NCI-H82 treated with DMSO at 0.1 percent for 48 hours (cell line): Measurements from ENCODE around the gene TRIM10.
"Not testable (repeated sequence)": the region's sequence is repeated elsewhere in the genome, so short reads cannot be mapped to it uniquely, and the experiment has no call there.

ENCODE experiments used
- DNase-seq: peaks from one replicate; lab custom pipeline; 2025; ENCODE audit not compliant: unreplicated experiment; lab: John Stamatoyannopoulos, UW

Gene TRIM10

DNA sequence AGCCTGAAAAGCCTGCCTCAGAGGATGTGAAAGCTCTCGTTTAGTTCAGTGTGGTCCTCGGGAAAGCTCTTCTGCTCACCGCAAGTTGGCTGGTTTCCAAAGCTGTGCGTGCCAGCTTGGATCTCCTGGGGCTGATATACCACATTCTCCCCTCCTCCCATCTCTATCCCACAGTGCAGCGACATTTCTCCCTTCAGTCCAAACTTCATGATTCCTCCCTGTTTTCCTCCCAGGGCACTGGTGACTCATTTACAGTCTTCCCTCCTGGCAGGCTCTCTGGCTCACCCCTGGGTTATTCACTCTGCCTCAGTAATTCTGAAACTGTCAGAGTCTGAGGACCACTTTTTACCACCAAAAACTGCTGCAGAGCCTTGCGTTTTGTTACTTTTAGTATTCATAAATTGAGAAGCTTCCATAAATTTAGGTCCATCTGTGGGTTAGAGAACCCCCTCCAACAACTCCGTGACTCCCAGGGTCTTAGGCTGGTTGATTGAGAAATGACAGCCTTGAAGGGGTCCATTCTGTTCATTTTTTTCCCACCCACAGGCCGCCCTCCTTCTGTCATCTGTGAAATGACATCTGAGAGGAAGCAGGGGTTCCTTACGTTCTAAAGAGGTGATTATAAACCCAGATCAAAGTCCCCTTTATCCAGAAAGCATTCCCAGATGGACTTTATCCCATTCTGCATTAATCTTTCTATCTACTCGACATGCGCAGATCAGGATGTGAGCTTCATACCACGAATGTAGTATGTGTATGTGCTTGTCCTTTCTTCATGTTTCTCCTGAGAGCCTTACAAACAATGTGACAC is 6.1 kb downstream of the TRIM10 start:
- no peak for DNase-seq

DNA sequence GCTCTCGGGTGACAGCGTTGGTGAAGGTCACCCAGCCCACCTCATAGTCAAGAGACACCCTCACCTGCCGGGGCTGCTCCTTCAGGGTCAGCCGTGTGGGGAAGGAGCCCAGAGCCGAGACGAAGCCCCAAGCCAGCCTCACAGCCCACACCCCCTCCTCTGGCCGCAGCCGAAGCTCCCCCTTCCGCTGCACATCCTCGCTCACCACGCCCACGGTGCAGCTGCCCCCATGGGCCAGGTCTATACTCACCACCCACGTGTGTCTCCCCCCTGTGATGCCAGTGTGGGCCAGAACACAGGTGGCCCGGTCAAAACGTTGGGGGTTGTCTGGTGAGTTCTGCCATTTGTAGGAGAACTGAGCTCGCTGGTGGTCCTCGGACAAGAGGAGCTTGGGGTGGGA is 7.0 kb downstream of the TRIM10 start:
- no peak for DNase-seq

DNA sequence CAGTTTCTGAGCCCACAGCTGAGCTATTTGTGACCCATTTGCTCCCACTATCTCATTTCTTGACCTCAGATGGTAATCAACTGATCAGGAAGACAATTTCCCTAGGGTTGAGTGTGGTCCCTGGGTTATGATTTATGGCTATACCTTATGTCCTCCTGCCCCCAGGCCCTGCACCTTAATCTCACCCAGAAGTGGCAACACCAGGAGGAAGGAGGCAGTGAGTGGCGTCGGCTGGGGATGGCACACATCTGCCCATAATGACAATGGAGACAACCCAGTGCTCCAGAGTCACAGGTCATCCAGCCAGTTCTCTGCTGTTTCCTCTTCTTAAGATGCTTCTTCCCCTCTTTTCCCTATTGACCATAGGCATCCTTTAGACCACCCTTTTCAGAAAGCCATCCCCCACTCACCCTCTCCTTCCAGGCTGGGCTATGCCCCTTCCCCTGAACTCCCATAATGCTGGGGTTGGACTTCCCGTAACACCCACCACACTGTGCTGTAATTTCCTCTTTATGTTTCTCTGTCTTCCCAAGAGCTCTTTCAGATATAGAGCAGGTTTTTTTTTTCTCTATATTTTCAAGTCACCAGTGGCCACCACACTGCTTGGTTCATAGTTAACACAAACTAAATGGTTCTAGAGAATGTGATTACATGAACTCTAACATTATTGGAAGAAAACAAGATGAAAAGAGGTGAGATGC is 8.0 kb downstream of the TRIM10 start:
- DNase-seq = no peak

DNA sequence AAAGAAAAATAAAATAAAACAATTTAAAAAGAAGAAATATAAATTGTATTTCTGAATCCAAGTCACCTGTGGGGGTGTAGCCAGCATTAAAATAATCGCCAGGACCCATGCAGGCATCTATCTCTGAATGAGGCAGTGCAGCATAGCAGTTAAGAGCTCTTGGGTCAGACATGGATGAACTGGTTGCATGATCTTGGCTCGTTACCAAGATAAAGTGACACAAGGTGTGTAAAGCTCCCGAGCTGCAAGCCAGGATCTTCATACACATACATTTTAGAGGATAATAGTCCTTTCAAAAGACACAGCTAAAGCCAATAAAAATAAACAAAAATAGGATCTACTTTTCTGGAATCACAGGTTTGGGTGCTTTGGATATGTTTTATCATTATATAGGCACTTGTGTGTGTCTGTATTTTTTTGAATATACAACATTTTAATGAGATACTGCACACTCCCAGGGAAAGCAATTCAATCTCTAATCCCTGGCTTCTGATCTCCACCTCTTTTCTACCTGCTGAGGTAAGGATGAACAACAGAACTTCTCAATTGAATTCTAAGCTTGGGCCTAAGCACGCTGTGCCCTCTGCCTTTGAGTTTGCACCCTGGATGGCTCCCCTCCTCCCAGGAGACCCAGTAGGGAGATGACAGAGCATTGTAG is 8.9 kb downstream of the TRIM10 start:
- DNase-seq = no peak

DNA sequence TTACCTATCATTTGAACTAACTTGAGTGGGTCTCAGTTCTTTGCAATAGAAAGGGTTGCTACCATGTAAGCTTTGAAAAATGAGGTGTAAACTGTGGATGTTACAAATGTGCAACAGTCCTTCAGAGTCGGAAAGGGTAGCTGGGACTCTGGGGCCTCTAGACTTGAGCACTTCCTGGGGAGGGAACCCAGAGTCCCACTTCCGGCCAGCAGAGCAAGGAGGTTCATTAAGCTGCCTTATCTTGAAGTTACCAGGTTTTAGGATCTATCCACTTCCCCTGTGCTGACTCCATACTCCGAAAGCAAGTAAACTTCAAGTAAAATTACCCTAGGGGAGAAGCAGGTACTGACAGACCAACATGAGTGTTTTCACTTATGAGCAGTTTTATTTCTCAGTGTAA is 9.4 kb downstream of the TRIM10 start:
- no peak for DNase-seq

DNA sequence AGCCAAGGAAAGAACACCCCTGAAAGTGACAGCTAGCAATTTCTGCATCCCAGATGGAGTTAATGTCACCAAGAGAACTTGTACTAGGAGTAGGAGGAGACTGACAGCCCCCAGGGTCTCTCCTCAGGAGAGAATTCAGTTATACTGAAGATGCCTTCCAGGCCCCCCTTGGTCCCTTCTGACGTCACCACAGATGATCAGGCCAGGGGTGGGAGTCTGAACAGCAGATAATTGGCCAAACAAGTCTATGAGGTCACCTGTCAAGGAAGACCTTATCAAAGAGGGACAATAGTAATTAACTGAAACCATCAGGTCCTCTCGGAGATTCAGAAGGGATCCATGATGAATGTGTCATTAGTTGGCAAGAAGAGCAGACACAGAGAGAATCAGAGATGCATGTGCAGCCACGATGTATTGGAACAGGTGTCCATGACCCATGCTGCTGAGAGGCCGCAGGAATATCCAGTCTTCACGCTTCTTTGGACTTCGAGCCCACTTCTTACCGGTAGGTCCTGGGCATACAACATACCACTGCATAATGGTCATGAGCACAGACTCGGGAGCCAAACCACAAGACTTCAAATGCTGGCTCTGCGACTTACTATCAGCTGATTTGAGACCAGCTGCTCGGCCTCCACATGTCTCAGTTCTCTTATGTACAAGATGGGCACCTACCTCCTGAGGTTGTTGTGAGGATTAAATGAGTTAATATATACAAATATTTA is 10.2 kb downstream of the TRIM10 start:
- DNase-seq = no peak

DNA sequence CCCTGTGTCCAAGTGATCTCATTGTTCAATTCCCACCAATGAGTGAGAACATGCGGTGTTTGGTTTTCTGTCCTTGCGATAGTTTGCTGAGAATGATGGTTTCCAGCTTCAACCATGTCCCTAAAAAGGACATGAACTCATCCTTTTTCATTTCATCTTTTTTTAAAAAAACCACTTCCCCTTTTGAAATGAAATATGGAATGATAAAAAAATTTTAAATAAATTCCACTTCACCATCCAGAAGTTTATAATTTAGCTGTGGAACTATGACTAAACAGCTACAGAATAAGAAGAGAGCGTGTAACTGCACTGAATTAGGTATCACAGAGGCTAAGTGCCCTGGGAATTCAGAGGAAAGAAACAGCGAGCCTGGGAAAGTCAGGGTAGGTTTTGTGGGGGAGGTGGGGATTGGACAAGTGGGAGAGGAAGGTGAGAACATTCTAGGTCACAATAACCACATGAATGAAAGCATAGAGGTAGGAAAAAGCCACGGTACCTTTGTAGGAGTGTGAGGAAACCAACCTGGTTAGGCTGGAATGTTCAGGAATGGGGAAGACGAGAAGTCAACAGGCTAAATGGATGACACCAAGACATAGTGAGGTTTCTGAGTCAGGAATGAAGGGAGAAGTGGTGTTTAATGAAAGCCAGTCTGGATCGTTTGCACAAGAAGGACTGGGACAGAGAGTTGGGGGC is 11.0 kb downstream of the TRIM10 start:
- DNase-seq = no peak

DNA sequence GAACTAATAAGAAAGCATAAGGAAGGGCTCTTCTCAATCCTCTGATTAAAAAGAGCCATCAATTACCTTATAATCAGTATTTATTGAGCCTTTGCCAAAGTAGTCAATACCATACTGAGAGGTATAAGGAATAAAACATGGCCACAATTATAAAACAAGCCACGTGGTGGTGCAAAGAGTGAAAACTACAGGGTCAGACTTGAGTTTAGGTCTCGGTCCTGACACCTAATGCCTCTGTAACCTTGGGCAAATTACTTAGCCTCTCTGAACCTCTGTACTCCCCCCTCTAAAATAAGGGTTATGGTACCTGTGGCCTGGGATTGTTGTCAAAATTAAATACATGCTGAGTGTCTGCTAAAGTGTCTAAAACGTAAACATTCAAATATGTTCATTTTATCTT is 11.8 kb downstream of the TRIM10 start:
- no peak for DNase-seq

DNA sequence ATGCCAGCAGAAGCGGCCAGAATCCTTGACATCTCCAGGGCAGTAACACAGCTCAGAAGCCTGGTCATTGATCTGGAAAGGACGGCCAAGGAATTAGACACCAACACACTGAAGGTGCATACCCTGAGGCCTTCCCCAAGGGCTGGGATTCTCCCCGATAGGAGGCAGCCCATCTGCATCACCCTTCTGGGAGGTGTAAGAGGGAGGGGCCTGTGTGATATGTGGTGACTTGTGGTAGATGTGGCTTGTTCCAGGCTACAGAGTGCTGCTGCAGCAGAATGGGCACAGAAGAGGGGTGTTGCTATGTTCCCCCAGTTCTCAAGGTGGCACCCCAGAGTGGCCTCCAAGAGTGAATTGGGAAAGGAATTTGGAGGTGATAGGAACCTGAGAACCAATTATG is 13.9 kb downstream of the TRIM10 start:
- no peak for DNase-seq

DNA sequence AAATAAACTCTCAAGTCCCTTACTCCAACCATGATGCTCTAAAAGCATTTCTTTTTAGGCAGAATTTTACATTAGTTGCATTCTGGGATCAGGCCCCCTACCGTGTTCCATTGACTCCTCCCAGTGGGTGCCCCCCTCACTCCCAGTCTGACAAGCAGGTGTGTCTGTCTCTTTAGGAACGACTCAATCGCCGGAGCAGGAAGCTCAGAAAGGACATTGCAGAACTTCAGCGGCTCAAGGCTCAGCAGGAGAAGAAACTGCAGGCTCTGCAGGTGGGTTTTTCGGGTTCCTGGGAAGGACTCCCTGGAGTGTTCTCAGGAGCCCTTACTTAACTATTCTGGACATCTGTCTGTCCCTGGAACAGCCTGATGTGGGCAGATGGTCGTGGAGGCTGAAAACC is 15.2 kb downstream of the TRIM10 start:
- DNase-seq = no peak

DNA sequence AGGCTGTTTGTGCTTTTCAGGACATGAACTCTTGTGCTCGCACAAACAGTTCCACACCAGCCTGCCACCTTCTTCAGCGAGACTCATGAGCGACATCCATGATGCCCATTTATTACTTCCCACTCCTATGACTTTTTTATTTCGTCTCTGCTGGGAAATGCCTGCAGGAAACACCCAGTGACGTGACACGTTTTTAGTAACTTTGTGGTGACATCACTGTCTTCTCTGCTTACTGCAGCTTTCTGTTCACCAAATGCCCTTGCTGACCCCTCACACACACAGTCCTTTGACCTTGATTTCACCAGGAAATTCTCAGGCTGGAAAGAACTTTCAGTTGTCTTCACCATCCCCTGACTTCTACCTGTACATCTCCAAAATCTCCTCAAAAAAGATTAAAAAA is 16.2 kb downstream of the TRIM10 start:
- DNase-seq = no peak

DNA sequence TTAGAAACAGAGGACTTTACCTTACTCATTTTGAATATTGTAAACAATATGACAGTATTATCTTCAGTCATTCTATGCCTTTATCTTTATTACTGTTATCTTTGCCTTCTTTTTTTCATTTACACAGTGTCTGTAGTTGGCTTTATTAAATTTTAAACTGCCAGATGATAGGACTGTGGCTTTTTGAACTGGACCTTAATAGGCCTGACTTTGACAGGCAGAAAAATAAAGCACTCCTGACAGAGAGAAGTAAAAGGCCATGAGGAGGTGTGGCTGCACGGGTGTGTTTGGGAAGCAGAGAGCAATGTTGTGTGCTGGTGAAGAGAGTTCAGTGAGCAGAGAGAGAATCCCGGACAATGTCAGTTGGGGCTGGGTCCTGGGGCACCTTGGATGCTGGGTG is 17.2 kb downstream of the TRIM10 start:
- no peak for DNase-seq

DNA sequence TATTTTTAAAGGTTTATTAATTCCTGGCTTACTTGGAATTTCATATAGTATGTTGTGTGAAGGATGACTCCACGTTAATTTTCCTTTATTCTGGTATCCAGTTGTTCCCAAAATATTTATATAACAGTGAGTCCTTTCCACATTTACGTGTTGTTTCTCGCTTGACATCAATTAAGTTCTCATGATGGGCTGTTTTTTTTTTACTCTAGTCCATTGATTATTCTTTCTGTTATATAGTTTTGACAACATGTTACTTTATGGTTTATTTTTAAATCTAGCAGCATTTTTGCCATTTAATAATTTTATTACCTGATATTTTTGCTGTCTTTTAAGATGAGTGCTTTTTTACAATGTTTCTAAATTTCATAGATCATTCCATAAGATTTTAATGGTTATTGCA is 18.3 kb downstream of the TRIM10 start:
- no peak for DNase-seq

DNA sequence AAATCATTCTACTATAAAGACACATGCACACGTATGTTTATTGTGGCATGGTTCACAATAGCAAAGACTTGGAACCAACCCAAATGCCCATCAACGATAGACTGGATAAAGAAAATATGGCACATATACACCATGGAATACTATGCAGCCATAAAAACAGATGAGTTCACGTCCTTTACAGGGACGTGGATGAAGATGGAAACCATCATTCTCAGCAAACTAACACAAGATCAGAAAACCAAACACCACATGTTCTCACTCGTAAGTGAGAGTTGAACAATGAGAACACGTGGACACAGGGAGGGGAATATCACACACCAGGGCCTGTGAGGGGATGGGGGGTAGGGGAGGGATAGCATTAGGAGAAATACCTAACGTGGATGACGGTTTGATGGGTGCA is 20.8 kb downstream of the TRIM10 start:
- not testable (repeated sequence) for DNase-seq

DNA sequence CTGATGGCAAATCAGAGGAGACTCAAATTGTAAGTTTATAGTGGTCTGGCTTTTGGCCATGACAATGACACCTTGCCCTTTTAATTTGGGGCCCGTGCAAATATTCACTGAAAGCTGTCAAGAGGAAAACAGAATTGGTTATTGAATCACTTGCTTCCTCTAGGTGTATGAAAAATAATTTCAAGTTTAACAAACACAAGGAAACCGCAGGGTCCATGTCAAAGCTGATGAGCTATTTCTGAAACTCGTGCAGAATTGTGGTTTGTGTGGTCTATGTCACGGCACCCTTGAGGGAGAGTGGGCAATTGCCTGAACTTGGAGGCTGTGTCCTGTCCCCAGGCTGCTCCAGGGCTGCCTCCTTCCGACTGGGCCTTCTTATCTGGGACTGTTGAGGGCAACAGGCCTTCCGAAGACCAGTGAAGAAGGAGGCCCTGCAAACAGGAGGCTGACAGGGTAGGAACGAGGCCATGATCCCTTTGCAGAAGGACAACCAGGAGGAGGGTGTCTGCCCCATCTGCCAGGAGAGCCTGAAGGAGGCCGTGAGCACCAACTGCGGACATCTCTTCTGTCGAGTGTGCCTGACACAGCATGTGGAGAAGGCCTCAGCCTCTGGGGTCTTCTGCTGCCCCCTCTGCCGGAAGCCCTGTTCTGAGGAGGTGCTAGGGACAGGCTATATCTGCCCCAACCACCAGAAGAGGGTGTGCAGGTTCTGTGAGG is 24.3 kb downstream of the TRIM10 start:
- no peak for DNase-seq

DNA sequence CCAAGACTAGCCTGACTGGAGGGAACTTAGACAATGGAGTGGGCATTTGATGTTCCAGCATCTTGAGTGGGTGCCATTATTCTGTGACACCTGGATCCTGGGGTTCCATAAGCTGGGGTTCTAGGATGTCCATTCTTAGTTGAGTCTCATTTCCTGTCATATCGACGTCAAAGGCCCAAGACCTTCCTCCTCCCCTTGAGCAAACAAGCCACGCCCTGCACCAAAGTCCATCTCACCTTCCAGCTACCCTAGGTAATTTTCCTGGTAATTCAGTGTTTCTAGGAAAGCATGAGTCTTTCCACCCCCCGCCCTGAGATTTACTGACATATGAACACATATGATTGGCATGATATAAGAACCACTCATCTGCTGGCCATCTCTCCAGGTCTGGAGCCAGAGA is 25.3 kb downstream of the TRIM10 start, which contains the start of gene TRIM40:
TRIM40 (plus strand) TSS at position 384 of the 400 bp plus-strand sequence. CDS start 897 bp downstream, outside the sequence.
- no peak for DNase-seq

DNA sequence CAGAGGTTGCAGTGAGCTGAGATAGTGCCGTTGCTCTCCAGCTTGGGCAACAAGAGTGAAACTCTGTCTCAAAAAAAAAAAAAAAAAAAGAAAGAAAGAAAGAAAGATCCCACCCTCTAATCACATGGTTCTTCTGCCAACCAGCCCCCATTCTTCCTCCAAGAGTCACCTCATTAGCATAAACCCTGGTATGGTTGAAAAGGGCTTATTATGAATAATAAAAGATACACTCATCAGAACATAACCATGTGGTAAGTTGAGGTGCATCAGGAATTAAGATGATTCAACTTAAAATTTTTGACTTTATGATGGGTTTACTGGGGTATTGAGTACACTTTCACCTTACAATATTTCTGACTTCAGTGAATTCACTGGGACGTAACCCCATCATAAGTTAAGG is 25.9 kb downstream of the TRIM10 start:
- DNase-seq = no peak

DNA sequence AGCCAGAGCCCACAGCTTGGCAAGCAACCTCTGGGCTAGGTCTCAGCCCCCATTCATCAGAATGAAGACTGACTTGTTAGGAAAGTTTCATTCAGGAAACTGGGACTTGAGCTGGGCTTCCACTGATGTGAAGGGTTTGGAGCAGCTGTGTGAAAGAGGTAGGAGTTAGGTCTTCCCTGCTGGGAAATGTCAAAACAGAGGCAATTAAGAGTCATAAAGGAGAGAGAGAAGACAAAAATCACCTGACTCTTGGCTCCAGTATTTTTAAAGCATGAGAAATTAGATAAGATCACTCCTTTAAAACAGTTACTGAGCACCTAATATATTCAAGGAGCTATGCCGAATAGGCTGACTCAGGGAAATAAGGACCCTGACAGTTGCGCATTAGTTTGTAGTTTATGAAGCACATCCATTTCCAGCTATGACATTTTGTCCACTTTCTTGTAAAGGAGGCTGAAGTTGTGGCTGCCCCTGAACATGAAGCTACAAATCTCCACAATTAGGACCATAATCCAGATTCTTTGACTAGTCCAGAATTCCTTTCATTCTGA is 29.0 kb downstream of the TRIM10 start:
- DNase-seq = no peak

DNA sequence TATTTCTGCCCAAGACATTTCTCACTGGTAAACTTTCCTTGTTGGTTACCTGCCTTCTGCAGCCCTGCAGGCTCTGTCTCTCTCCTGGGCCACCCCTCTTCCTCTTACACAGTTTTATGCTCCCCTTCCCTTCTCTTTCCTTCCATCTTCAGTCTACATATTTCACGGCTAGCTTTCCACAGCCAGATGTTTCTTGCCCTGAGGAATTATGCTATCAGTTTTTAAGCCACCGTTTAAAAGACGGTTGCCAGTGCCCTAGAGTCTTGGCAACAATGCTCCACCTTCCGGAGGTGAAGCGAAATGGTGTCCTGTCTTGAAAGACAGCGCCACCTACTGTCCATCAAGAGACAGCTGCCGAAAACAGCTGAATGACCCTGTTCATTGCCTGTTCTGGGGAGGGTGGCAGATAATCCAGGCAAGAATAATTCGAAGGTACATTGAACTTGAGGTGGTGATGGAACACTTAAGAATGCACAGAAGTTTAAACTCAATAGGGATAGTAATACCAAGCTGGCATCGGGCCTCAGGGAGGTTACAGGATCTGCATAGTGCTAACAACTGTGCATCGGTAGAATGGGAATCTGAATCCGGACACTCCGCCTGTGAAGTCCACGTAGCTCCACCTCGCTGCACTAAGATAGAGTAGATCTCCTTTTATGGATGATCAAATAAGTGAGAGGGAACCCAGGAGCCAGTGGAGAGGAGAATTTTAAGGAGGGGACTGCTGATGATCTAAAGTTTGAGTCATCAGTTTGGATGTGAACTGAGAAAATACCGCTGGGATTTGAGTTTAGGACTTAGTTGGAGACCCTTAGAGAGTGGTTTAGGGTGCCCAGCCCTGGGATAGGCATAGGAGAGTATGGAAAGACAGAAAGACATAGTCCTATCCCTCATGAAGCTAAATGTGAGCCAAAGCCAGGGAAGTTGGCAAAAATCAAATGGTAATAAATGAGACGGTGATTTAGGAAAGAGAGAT is 29.8 kb downstream of the TRIM10 start:
- peak; percentile 61 for DNase-seq
